Measurements from ENCODE around the gene GUCD1. TPM values are rescaled to one million over a fixed set of nuclear protein-coding genes. Genes with fewer than 3 reads are reported as not detected.

GUCD1 gene
- total and polyA plus RNA-seq, 2 of the 13 experiments (the other 11 are each of a cell fraction or from before 2014, with no cell fraction given) = 128 to 245 TPM

DNA sequence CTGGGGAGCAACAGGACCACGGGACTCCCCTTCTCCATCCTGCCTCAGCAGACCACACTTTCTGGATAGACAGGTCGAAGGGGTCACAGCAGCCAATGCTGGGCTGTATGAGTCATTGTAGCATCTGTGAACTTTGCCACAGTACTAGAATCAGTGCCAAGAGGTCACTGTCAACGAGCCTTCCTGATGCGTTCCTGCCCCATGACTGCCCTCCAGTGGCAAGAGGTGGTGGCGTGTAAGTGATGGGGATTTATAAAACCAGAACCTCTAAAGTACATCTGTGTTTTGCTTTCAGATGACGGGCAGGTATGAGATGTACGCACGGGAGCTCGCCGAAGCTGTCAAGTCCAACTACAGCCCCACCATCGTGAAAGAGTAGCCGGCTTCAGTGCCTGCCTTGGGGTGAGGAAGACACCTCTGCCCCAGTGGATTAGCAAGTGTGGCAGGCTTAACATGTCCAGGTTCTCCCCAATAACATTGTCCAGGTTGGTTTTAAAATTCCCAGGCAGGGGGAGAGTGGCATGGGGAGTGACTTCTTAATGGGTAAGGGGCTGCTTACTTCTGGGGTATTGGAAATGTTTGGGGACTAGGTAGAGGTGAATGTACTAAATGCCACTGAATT is 29.4 kb downstream of the GUCD1 start (continued):
- TF ChIP-seq, protein P1, sequence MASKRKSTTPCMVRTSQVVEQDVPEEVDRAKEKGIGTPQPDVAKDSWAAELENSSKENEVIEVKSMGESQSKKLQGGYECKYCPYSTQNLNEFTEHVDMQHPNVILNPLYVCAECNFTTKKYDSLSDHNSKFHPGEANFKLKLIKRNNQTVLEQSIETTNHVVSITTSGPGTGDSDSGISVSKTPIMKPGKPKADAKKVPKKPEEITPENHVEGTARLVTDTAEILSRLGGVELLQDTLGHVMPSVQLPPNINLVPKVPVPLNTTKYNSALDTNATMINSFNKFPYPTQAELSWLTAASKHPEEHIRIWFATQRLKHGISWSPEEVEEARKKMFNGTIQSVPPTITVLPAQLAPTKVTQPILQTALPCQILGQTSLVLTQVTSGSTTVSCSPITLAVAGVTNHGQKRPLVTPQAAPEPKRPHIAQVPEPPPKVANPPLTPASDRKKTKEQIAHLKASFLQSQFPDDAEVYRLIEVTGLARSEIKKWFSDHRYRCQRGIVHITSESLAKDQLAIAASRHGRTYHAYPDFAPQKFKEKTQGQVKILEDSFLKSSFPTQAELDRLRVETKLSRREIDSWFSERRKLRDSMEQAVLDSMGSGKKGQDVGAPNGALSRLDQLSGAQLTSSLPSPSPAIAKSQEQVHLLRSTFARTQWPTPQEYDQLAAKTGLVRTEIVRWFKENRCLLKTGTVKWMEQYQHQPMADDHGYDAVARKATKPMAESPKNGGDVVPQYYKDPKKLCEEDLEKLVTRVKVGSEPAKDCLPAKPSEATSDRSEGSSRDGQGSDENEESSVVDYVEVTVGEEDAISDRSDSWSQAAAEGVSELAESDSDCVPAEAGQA (IDR thresholded peaks at IDR 0.05; ENCODE audit: low read depth) = no peak
- TF ChIP-seq, protein P1 (CRISPR knock-in tag; IDR thresholded peaks at IDR 0.05; ENCODE audit: borderline replicate concordance) = no peak
- no peak for TF ChIP-seq ATF7-NPFF (CRISPR knock-in tag; IDR thresholded peaks at IDR 0.05; ENCODE audit: low read depth)
- TF ChIP-seq SRY (CRISPR knock-in tag; IDR thresholded peaks at IDR 0.05) = no peak
- TF ChIP-seq, protein P2, sequence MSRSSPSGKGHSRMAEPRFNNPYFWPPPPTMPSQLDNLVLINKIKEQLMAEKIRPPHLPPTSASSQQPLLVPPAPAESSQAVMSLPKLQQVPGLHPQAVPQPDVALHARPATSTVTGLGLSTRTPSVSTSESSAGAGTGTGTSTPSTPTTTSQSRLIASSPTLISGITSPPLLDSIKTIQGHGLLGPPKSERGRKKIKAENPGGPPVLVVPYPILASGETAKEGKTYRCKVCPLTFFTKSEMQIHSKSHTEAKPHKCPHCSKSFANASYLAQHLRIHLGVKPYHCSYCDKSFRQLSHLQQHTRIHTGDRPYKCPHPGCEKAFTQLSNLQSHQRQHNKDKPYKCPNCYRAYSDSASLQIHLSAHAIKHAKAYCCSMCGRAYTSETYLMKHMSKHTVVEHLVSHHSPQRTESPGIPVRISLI (CRISPR knock-in tag; IDR thresholded peaks at IDR 0.05; ENCODE audit: borderline replicate concordance) = no peak
- no peak for TF ChIP-seq ZMAT3 (CRISPR knock-in tag; conservative IDR thresholded peaks at IDR 0.05)
- TF ChIP-seq ZNF547 (CRISPR knock-in tag; IDR thresholded peaks at IDR 0.05) = no peak
- TF ChIP-seq FOXA3 (CRISPR knock-in tag; IDR thresholded peaks at IDR 0.05) = peak; percentile 86
- TF ChIP-seq ZNF451 (CRISPR knock-in tag; IDR thresholded peaks at IDR 0.05) = no peak
- TF ChIP-seq, protein P3, sequence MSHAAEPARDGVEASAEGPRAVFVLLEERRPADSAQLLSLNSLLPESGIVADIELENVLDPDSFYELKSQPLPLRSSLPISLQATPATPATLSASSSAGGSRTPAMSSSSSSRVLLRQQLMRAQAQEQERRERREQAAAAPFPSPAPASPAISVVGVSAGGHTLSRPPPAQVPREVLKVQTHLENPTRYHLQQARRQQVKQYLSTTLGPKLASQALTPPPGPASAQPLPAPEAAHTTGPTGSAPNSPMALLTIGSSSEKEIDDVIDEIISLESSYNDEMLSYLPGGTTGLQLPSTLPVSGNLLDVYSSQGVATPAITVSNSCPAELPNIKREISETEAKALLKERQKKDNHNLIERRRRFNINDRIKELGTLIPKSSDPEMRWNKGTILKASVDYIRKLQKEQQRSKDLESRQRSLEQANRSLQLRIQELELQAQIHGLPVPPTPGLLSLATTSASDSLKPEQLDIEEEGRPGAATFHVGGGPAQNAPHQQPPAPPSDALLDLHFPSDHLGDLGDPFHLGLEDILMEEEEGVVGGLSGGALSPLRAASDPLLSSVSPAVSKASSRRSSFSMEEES (CRISPR knock-in tag; IDR thresholded peaks at IDR 0.05) = peak; percentile 43; the same call in 1 of the 2 replicates
- TF ChIP-seq KDM4B (CRISPR knock-in tag; IDR thresholded peaks at IDR 0.05) = no peak
- no peak for TF ChIP-seq TMF1 (CRISPR knock-in tag; IDR thresholded peaks at IDR 0.05; ENCODE audit: low read depth)
- TF ChIP-seq REXO4 (CRISPR knock-in tag; IDR thresholded peaks at IDR 0.05; ENCODE audit: borderline replicate concordance) = no peak
- no peak for TF ChIP-seq MAFK (conservative IDR thresholded peaks at IDR 0.05 in 1 of 2, IDR thresholded peaks at IDR 0.05 in 1 of 2; ENCODE audit: low read length in 2 of 2)
- TF ChIP-seq, protein P4, sequence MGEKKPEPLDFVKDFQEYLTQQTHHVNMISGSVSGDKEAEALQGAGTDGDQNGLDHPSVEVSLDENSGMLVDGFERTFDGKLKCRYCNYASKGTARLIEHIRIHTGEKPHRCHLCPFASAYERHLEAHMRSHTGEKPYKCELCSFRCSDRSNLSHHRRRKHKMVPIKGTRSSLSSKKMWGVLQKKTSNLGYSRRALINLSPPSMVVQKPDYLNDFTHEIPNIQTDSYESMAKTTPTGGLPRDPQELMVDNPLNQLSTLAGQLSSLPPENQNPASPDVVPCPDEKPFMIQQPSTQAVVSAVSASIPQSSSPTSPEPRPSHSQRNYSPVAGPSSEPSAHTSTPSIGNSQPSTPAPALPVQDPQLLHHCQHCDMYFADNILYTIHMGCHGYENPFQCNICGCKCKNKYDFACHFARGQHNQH (CRISPR knock-in tag; IDR thresholded peaks at IDR 0.05) = peak; percentile 75; the same call in 1 of the 2 replicates
- TF ChIP-seq, protein P5, sequence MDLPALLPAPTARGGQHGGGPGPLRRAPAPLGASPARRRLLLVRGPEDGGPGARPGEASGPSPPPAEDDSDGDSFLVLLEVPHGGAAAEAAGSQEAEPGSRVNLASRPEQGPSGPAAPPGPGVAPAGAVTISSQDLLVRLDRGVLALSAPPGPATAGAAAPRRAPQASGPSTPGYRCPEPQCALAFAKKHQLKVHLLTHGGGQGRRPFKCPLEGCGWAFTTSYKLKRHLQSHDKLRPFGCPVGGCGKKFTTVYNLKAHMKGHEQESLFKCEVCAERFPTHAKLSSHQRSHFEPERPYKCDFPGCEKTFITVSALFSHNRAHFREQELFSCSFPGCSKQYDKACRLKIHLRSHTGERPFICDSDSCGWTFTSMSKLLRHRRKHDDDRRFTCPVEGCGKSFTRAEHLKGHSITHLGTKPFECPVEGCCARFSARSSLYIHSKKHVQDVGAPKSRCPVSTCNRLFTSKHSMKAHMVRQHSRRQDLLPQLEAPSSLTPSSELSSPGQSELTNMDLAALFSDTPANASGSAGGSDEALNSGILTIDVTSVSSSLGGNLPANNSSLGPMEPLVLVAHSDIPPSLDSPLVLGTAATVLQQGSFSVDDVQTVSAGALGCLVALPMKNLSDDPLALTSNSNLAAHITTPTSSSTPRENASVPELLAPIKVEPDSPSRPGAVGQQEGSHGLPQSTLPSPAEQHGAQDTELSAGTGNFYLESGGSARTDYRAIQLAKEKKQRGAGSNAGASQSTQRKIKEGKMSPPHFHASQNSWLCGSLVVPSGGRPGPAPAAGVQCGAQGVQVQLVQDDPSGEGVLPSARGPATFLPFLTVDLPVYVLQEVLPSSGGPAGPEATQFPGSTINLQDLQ (CRISPR knock-in tag; IDR thresholded peaks at IDR 0.05) = no peak
- TF ChIP-seq ZNF121 (CRISPR knock-in tag; IDR thresholded peaks at IDR 0.05) = no peak
- TF ChIP-seq ZMYM4 (CRISPR knock-in tag; IDR thresholded peaks at IDR 0.05) = peak; percentile 77
